Astrocyte of the cerebellum (primary cell): ENCODE data around the gene ACAT2.

Experiments
- DNase-seq: peaks from one replicate; pipeline ENCODE4 v3.0.0-alpha.2; 2011; ENCODE audit warnings: low read depth
- H3K4me3 ChIP-seq: 2 replicates; pipeline ENCODE4 v1.5.1; 2011; ENCODE audit warnings: mild to moderate bottlenecking, low read depth, low read length, moderate library complexity
- CTCF ChIP-seq: IDR thresholded peaks from 2 replicates; pipeline ENCODE4 v1.5.1; 2012; ENCODE audit warnings: low read length, low read depth, moderate library complexity, mild to moderate bottlenecking; ENCODE audit errors: missing control alignments
- in situ Hi-C: cut with HindIII; loops from 2 replicates; pipeline ENCODE4 v1.10.0; 2017; ENCODE audit warnings: low sequenced_read_pairs

The ACAT2 gene

GRCh38 chr6:159828074-159828473 lies 66.2 kb downstream of the ACAT2 start:
- in situ Hi-C loops: no loop called here
- no peak for DNase-seq
- H3K4me3 ChIP-seq: no peak overlapping the region
- no peak for TF ChIP-seq CTCF
